Measurements from ENCODE around the gene SUSD1.

DNA sequence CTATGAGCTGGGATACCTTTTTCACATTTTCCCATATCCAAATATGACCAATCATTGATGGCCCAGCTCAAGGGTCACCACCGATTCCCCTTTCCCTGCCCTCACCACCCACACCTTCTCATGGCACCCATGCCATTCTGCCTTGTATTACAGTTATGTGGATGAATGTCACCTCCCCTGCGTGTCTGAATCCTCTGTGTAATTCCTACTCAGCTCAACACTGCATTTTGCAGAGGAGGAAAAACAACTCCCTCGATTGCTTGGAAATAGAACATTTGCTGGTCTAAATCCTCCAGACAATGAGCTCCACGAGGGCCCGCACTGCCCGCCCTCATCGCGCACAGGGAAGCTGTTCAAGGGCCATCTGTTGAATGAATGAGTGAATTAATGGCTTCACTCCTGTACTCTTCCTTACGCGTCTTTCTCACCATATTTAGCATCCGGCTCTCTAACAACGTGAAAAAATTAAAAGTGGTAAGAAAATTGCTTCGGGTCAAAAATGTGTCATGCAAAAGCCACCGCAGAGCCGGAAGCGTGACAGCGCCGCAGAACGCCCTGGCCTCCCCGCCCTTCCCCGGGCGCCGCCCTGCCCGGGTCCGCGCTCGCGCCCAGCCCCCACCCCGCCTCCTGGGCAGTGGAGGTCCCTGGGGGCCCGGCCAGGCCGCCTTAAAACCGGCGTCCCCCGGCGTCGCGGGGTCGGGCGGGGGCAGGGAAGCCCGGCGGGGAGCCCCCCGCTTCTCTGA is 704 bp downstream of the SUSD1 start:
- TF ChIP-seq, protein P1, sequence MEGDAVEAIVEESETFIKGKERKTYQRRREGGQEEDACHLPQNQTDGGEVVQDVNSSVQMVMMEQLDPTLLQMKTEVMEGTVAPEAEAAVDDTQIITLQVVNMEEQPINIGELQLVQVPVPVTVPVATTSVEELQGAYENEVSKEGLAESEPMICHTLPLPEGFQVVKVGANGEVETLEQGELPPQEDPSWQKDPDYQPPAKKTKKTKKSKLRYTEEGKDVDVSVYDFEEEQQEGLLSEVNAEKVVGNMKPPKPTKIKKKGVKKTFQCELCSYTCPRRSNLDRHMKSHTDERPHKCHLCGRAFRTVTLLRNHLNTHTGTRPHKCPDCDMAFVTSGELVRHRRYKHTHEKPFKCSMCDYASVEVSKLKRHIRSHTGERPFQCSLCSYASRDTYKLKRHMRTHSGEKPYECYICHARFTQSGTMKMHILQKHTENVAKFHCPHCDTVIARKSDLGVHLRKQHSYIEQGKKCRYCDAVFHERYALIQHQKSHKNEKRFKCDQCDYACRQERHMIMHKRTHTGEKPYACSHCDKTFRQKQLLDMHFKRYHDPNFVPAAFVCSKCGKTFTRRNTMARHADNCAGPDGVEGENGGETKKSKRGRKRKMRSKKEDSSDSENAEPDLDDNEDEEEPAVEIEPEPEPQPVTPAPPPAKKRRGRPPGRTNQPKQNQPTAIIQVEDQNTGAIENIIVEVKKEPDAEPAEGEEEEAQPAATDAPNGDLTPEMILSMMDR (conservative IDR thresholded peaks at IDR 0.05; ENCODE audit: low read depth, low read length) = no peak
- TF ChIP-seq EZH2 (IDR thresholded peaks at IDR 0.05; ENCODE audit: low read length, unreplicated experiment) (no peak), EZH2phosphoT487 (IDR thresholded peaks at IDR 0.05; ENCODE audit: borderline replicate concordance, low read length) (no peak)

Measured in PC-3 (cell line).